B cell (primary cell): ENCODE results near the gene GPR45. TPM values are rescaled to one million over a fixed set of nuclear protein-coding genes. Genes with fewer than 3 reads are reported as not detected.

Experiments used
- ATAC-seq: fragments of 200-7000 bp; cut with Tn5 transposase; one replicate; pipeline ENCODE4 v1.10.0; 2021; ENCODE audit warnings: low read depth, mild to moderate bottlenecking, moderate number of reproducible peaks, moderate library complexity
- CTCF ChIA-PET: fragments of 350-600 bp; sonication (Branson Sonifier 250); formaldehyde crosslinking; loops from one replicate; lab custom pipeline; 2021; ENCODE audit warnings: antibody characterized with exemption, inconsistent platforms; lab: Charles Lee
- POLR2A ChIA-PET: fragments of 350-600 bp; sonication (Branson Sonifier 250); formaldehyde crosslinking; loops from one replicate; lab custom pipeline; 2021; ENCODE audit warnings: antibody characterized with exemption; lab: Charles Lee
- DNase-seq: peaks from one replicate; pipeline ENCODE4 v3.0.0; 2013
- H2AFZ ChIP-seq: 2 replicates; pipeline ENCODE4 v1.6.1; 2012; ENCODE audit warnings: mild to moderate bottlenecking, low read depth, low read length; ENCODE audit not compliant: insufficient read depth, poor library complexity, severe bottlenecking
- H3K27ac ChIP-seq, 2 donors: 1 replicate in 1 of 2; 2 replicates in 1 of 2; pipeline ENCODE4 v1.5.1; 2012 to 2013; ENCODE audit warnings: low read length in 2 of 2, mild to moderate bottlenecking in 2 of 2, moderate library complexity in 1 of 2
- H3K27me3 ChIP-seq, 4 experiments: fragments of 200-600 bp in 1 of 4; sonication (generic) in 1 of 4; replicated peaks in 1 of 4; 1 replicate in 2 of 4; 2 replicates in 2 of 4; pipeline versions ENCODE4 v1.6.1 to v1.7.0; 2013 to 2016; ENCODE audit warnings: low read length in 3 of 4, mild to moderate bottlenecking in 2 of 4, mixed read lengths in 1 of 4, moderate library complexity in 1 of 4; ENCODE audit not compliant: insufficient read depth in 4 of 4, control insufficient read depth in 3 of 4; ENCODE audit errors: control extremely low read depth in 1 of 4
- H3K36me3 ChIP-seq, 2 experiments: replicated peaks in 1 of 2; 1 replicate in 1 of 2; 2 replicates in 1 of 2; pipeline versions ENCODE4 v1.6.1 to v1.7.1; 2013; ENCODE audit warnings: low read length in 1 of 2; ENCODE audit not compliant: insufficient read depth in 2 of 2, control insufficient read depth in 1 of 2; ENCODE audit errors: control extremely low read depth in 1 of 2, extremely low read depth in 1 of 2
- H3K4me1 ChIP-seq, 2 donors: fragments of 200-600 bp in 1 of 2; sonication (generic) in 1 of 2; 1 replicate in 1 of 2; 2 replicates in 1 of 2; pipeline versions ENCODE4 v1.5.1 to v1.6.1; 2013 to 2017; ENCODE audit warnings: low read length in 2 of 2; ENCODE audit not compliant: control insufficient read depth in 2 of 2, insufficient read depth in 2 of 2
- H3K4me2 ChIP-seq: replicated peaks from 2 replicates; pipeline ENCODE3; 2012; ENCODE audit warnings: mild to moderate bottlenecking, low read depth, low read length; ENCODE audit not compliant: poor library complexity, severe bottlenecking
- H3K4me3 ChIP-seq, 5 experiments: fragments of 200-600 bp in 1 of 5; sonication (generic) in 1 of 5; 1 replicate in 3 of 5; 2 replicates in 2 of 5; pipeline versions ENCODE4 v1.5.1 to v1.7.0; 2011 to 2016; ENCODE audit warnings: low read length in 4 of 5, mild to moderate bottlenecking in 4 of 5, low read depth in 2 of 5, control low read depth in 1 of 5, moderate library complexity in 1 of 5; ENCODE audit not compliant: insufficient read depth in 1 of 5; ENCODE audit errors: control extremely low read depth in 1 of 5, extremely low read depth in 1 of 5
- H3K79me2 ChIP-seq: fragments of 200-600 bp; sonication (generic); one replicate; pipeline ENCODE4 v1.6.0; 2016; ENCODE audit warnings: low read length; ENCODE audit not compliant: control insufficient read depth, insufficient read depth
- H3K9ac ChIP-seq: fragments of 200-600 bp; sonication (generic); 2 replicates; pipeline ENCODE4 v1.6.1; 2017; ENCODE audit warnings: mild to moderate bottlenecking, low read length, moderate library complexity
- H3K9me3 ChIP-seq, 3 donors: one replicate each; pipeline versions ENCODE4 v1.6.1 to v1.7.1; 2013; ENCODE audit warnings: low read length in 2 of 3; ENCODE audit not compliant: control insufficient read depth in 2 of 3, insufficient read depth in 1 of 3; ENCODE audit errors: control extremely low read depth in 1 of 3
- H4K20me1 ChIP-seq: 2 replicates; pipeline ENCODE4 v1.6.0; 2012; ENCODE audit warnings: mild to moderate bottlenecking, low read length; ENCODE audit not compliant: insufficient read depth, control insufficient read depth, poor library complexity, severe bottlenecking
- H3K27ac Mint-ChIP-seq: one replicate; pipeline ENCODE4 v1.8.0; 2021; ENCODE audit warnings: mixed read lengths
- H3K27me3 Mint-ChIP-seq: one replicate; pipeline ENCODE4 v1.8.0; 2021; ENCODE audit warnings: mixed read lengths
- H3K4me1 Mint-ChIP-seq: one replicate; pipeline ENCODE4 v1.8.0; 2021; ENCODE audit warnings: mixed read lengths
- H3K4me3 Mint-ChIP-seq: one replicate; pipeline ENCODE4 v1.8.0; 2021; ENCODE audit warnings: mixed read lengths
- H3K9me3 Mint-ChIP-seq: one replicate; pipeline ENCODE4 v1.8.0; 2022; ENCODE audit warnings: mixed read lengths; ENCODE audit not compliant: insufficient read depth
- EZH2 ChIP-seq: IDR thresholded peaks from 2 replicates; pipeline ENCODE4 v1.6.1; 2012; ENCODE audit warnings: borderline replicate concordance, low read depth, mild to moderate bottlenecking, moderate library complexity, low read length; ENCODE audit not compliant: insufficient read depth, poor library complexity, severe bottlenecking
- WGBS: methylation state at CpG from one replicate; pipeline ENCODE4 v1.1.5; 2013; ENCODE audit warnings: missing lambda C conversion rate; ENCODE audit not compliant: insufficient coverage; 5-methylcytosine and 5-hydroxymethylcytosine counted together
- intact Hi-C: fragments of 100-400 bp; cut with micrococcal nuclease; formaldehyde crosslinking; loops from one replicate; pipeline ENCODE4 v1.10.0; 2022
- polyA plus RNA-seq: library from polyadenylated mRNA; depleted of rRNA; stranded (reverse); fragments of >200 nt; gene quantifications from 2 replicates; pipeline ENCODE4 v1.2.3, GENCODE V29; 2012
- total RNA-seq, 2 donors: library from RNA; stranded (reverse); fragments of 120-200 nt in 1 of 2; gene quantifications; 1 replicate in 1 of 2; 2 replicates in 1 of 2; pipeline versions ENCODE4 v1.2.3 to v1.2.4, GENCODE V29; 2013 to 2022
- TF ChIP-seq, protein P1 (sequence below): fragments of 200-600 bp; IDR thresholded peaks from one replicate; pipeline ENCODE4 v1.8.0; 2022; ENCODE audit warnings: antibody characterized with exemption, mild to moderate bottlenecking

GPR45 gene
- total and polyA plus RNA-seq, 2 donors (not counting 1 experiment from before 2014, with no cell fraction given), result not detected

DNA sequence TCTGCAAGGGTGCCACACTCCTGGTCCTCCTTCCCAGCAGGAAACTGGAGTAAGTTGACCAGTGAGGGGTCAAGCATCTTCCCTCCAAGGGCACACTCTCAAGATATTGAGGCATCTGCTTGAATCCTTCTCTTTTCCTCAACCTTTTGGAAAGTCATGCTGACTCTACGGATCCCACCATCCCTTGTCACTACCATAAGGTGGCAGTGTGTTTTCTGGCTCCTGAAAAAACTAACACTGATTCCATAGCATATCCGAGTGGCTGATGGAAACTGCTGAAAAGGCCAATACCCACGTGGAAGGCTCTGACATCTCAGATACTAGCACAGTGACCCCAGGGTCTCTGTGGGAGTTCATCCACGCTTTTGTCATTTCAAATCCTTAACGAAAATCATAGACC lies 37.1 kb downstream of the GPR45 start:
- ChIA-PET POLR2A (no interaction called here), CTCF (no interaction called here)

DNA sequence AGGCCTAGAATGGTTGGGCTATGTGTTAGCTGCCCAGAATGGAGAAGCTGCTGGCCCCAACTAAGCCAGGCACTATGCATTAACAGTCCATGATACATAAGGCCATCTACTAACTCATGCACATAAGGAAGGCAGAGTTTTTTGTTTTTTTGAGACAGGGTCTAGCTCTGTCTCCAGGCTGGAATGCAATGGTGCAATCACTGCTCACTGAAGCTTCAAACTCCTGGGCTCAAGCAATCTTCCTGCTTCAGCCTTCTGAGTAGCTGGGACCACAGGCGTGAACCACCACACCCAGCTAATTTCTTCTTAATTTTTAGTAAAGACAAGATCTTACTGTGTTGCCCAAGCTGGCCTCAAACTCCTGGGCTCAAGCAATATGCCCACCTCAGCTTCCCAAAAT lies 37.6 kb downstream of the GPR45 start:
- intact Hi-C loops, result no loop called here
- no peak for ATAC-seq

More for the DNA sequence above, 37.1 kb downstream of the GPR45 start:
- Histone ChIP-seq H3K9me3 (no peaks in the 10 kb centered on the region), H3K4me2 (no peak overlapping the region), H4K20me1 (no peaks in the 10 kb centered on the region), H3K27me3 (no peaks in the 10 kb centered on the region), H3K27ac (no peak overlapping the region), H2AFZ (no peak overlapping the region), H3K36me3 (peaks cover 2 to 69% of the 10 kb centered on the region in 2 experiments), H3K4me1 (no peaks in the 10 kb centered on the region), H3K79me2 (no peaks in the 10 kb centered on the region), H3K4me3 (no peak overlapping the region), H3K9ac (no peak overlapping the region)
- H3K9me3 Mint-ChIP-seq, result no peaks in the 10 kb centered on the region
- no peak for TF ChIP-seq EZH2
- TF ChIP-seq, protein P1, sequence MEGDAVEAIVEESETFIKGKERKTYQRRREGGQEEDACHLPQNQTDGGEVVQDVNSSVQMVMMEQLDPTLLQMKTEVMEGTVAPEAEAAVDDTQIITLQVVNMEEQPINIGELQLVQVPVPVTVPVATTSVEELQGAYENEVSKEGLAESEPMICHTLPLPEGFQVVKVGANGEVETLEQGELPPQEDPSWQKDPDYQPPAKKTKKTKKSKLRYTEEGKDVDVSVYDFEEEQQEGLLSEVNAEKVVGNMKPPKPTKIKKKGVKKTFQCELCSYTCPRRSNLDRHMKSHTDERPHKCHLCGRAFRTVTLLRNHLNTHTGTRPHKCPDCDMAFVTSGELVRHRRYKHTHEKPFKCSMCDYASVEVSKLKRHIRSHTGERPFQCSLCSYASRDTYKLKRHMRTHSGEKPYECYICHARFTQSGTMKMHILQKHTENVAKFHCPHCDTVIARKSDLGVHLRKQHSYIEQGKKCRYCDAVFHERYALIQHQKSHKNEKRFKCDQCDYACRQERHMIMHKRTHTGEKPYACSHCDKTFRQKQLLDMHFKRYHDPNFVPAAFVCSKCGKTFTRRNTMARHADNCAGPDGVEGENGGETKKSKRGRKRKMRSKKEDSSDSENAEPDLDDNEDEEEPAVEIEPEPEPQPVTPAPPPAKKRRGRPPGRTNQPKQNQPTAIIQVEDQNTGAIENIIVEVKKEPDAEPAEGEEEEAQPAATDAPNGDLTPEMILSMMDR, result no peak
- ATAC-seq, result no peak
- no peak overlapping the region for H3K4me3 Mint-ChIP-seq
- intact Hi-C loops, result no loop called here
- WGBS, result 100% methylated on average over 4 of the region's 5 CpGs
- no peaks in the 10 kb centered on the region for H3K27me3 Mint-ChIP-seq
- no peaks in the 10 kb centered on the region for H3K4me1 Mint-ChIP-seq
- no peak for DNase-seq
- H3K27ac Mint-ChIP-seq, result no peak overlapping the region

More for the DNA sequence above, 37.6 kb downstream of the GPR45 start:
- POLR2A ChIA-PET, result no interaction called here
- no peaks in the 10 kb centered on the region for H3K79me2 ChIP-seq
- no peaks in the 10 kb centered on the region for H3K27me3 ChIP-seq
- Mint-ChIP-seq H3K4me1 (no peaks in the 10 kb centered on the region), H3K4me3 (no peak overlapping the region), H3K9me3 (no peaks in the 10 kb centered on the region), H3K27me3 (no peaks in the 10 kb centered on the region), H3K27ac (no peak overlapping the region)
- no peaks in the 10 kb centered on the region for H4K20me1 ChIP-seq
- H3K9ac ChIP-seq, result no peak overlapping the region
- CTCF ChIA-PET, result no interaction called here
- no peak overlapping the region for H2AFZ ChIP-seq
- no peak overlapping the region for H3K4me3 ChIP-seq
- H3K4me2 ChIP-seq, result no peak overlapping the region
- no peak for DNase-seq
- no peaks in the 10 kb centered on the region for H3K9me3 ChIP-seq
- 100% methylated on average over 1 of the region's 1 CpG for WGBS
- no peak for TF ChIP-seq EZH2
- TF ChIP-seq, protein P1, result no peak
- peaks cover 2 to 67% of the 10 kb centered on the region in 2 experiments for H3K36me3 ChIP-seq
- no peaks in the 10 kb centered on the region for H3K4me1 ChIP-seq
- H3K27ac ChIP-seq, result no peak overlapping the region
